MCF 10A (cell line): ENCODE measurements around the gene LMF1. TPM values are rescaled to one million over a fixed set of nuclear protein-coding genes. Genes with fewer than 3 reads are reported as not detected.

ENCODE experiments used
- BruUV-seq: library from RNA; stranded (reverse); fragments of 400-500 nt; replicated peaks from 2 replicates; lab custom pipeline; 2021; lab: Mats Ljungman, UMichigan
- CTCF ChIA-PET: fragments of 300-600 bp; sonication (Branson Sonifier 250); formaldehyde crosslinking; extraction: SDS; loops from one replicate; lab custom pipeline; 2021; ENCODE audit warnings: antibody characterized with exemption, inconsistent platforms; lab: Yijun Ruan, JAX
- POLR2A ChIA-PET: fragments of 300-600, 350-650 bp; sonication (Branson Sonifier 250); formaldehyde crosslinking; extraction: SDS; loops from one replicate; lab custom pipeline; 2020; ENCODE audit warnings: antibody characterized with exemption, inconsistent platforms; lab: Yijun Ruan, JAX
- DNase-seq: peaks from one replicate; pipeline ENCODE4 v3.0.0-alpha.2; 2018; ENCODE audit not compliant: unreplicated experiment
- H3K27ac Mint-ChIP-seq: one replicate; pipeline ENCODE4 v1.8.0; 2022; ENCODE audit warnings: mild to moderate bottlenecking, low read depth, mixed read lengths; ENCODE audit not compliant: unreplicated experiment
- H3K27me3 Mint-ChIP-seq: one replicate; pipeline ENCODE4 v1.8.0; 2022; ENCODE audit warnings: mixed read lengths; ENCODE audit not compliant: insufficient read depth, unreplicated experiment
- H3K36me3 Mint-ChIP-seq: one replicate; pipeline ENCODE4 v1.8.0; 2022; ENCODE audit warnings: mild to moderate bottlenecking, moderate library complexity, mixed read lengths; ENCODE audit not compliant: insufficient read depth, unreplicated experiment
- H3K4me1 Mint-ChIP-seq: one replicate; pipeline ENCODE4 v1.8.0; 2022; ENCODE audit warnings: mixed read lengths; ENCODE audit not compliant: insufficient read depth, unreplicated experiment
- H3K4me3 Mint-ChIP-seq: one replicate; pipeline ENCODE4 v1.8.0; 2022; ENCODE audit warnings: mild to moderate bottlenecking, moderate library complexity, mixed read lengths; ENCODE audit not compliant: unreplicated experiment
- H3K9me3 Mint-ChIP-seq: one replicate; pipeline ENCODE4 v1.8.0; 2022; ENCODE audit warnings: mixed read lengths; ENCODE audit not compliant: unreplicated experiment
- intact Hi-C: fragments of 100-400 bp; cut with micrococcal nuclease; formaldehyde crosslinking; loops from 2 replicates; pipeline ENCODE4 v1.14.1; 2022
- total RNA-seq: library from RNA; stranded (reverse); gene quantifications from 2 replicates; pipeline ENCODE4 v1.2.3, GENCODE V29; 2022
- TF ChIP-seq, protein P1 (sequence below): fragments of 200-600 bp; IDR thresholded peaks from one replicate; pipeline ENCODE4 v1.8.0; 2022; ENCODE audit warnings: antibody characterized with exemption, mild to moderate bottlenecking; ENCODE audit not compliant: unreplicated experiment

The LMF1 gene
- total RNA-seq, 1 experiment from 2014 or later, result 9.9 TPM

- BruUV-seq, result no TSS peak
Measured at GRCh38 chr16:924063-924462, 46.7 kb downstream of the LMF1 start.

GRCh38 chr16:923184-923583, 47.6 kb downstream of the LMF1 start:
- Mint-ChIP-seq H3K4me3 (no peak overlapping the region), H3K27ac (no peak overlapping the region), H3K36me3 (peaks cover 9% of the 10 kb centered on the region), H3K27me3 (no peaks in the 10 kb centered on the region), H3K9me3 (peaks cover 19% of the 10 kb centered on the region), H3K4me1 (no peaks in the 10 kb centered on the region)
- DNase-seq, result no peak
- no TSS peak for BruUV-seq
- POLR2A ChIA-PET, result no interaction called here
- CTCF ChIA-PET, result interaction anchor here (0.6 kb wide), 1 partner anchor 60 kb away, joined by 3 read pairs; no protein-coding TSS in a partner anchor
- intact Hi-C loops, result no loop called here
- TF ChIP-seq, protein P1, sequence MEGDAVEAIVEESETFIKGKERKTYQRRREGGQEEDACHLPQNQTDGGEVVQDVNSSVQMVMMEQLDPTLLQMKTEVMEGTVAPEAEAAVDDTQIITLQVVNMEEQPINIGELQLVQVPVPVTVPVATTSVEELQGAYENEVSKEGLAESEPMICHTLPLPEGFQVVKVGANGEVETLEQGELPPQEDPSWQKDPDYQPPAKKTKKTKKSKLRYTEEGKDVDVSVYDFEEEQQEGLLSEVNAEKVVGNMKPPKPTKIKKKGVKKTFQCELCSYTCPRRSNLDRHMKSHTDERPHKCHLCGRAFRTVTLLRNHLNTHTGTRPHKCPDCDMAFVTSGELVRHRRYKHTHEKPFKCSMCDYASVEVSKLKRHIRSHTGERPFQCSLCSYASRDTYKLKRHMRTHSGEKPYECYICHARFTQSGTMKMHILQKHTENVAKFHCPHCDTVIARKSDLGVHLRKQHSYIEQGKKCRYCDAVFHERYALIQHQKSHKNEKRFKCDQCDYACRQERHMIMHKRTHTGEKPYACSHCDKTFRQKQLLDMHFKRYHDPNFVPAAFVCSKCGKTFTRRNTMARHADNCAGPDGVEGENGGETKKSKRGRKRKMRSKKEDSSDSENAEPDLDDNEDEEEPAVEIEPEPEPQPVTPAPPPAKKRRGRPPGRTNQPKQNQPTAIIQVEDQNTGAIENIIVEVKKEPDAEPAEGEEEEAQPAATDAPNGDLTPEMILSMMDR, result no peak

More at GRCh38 chr16:924063-924462, 46.7 kb downstream of the LMF1 start:
- DNase-seq, result no peak
- ChIA-PET CTCF (interaction anchor here (0.7 kb wide), 1 partner anchor 194 kb away, joined by 3 read pairs; no protein-coding TSS in a partner anchor), POLR2A (interaction anchor here (0.9 to 1.0 kb wide), 2 partner anchors 8 to 18 kb away, joined by 3 to 4 read pairs; no protein-coding TSS in a partner anchor)
- intact Hi-C loops, result no loop called here
- TF ChIP-seq, protein P1, result no peak
- no peak overlapping the region for H3K4me3 Mint-ChIP-seq
- H3K4me1 Mint-ChIP-seq, result no peaks in the 10 kb centered on the region
- no peaks in the 10 kb centered on the region for H3K27me3 Mint-ChIP-seq
- H3K9me3 Mint-ChIP-seq, result peaks cover 19% of the 10 kb centered on the region
- H3K27ac Mint-ChIP-seq, result no peak overlapping the region
- H3K36me3 Mint-ChIP-seq, result peaks cover 9% of the 10 kb centered on the region

GRCh38 chr16:922051-922450, 48.7 kb downstream of the LMF1 start:
- H3K4me1 Mint-ChIP-seq, result no peaks in the 10 kb centered on the region
- no peaks in the 10 kb centered on the region for H3K27me3 Mint-ChIP-seq
- ChIA-PET POLR2A (no interaction called here), CTCF (interaction anchor here (0.6 kb wide), 1 partner anchor 109 kb away, joined by 3 read pairs; no protein-coding TSS in a partner anchor)
- intact Hi-C loops, result no loop called here
- peaks cover 19% of the 10 kb centered on the region for H3K9me3 Mint-ChIP-seq
- TF ChIP-seq, protein P1, result no peak
- H3K36me3 Mint-ChIP-seq, result peaks cover 9% of the 10 kb centered on the region
- no peak overlapping the region for H3K4me3 Mint-ChIP-seq
- no peak overlapping the region for H3K27ac Mint-ChIP-seq
- no peak for DNase-seq
- BruUV-seq, result no TSS peak

- Mint-ChIP-seq H3K36me3 (peaks cover 9% of the 10 kb centered on the region), H3K4me1 (no peaks in the 10 kb centered on the region), H3K9me3 (peaks cover 17% of the 10 kb centered on the region), H3K27ac (no peak overlapping the region), H3K4me3 (no peak overlapping the region), H3K27me3 (no peaks in the 10 kb centered on the region)
- ChIA-PET CTCF (no interaction called here), POLR2A (no interaction called here)
- TF ChIP-seq, protein P1, result no peak
- BruUV-seq, result no TSS peak
- no peak for DNase-seq
- intact Hi-C loops, result no loop called here
Measured at GRCh38 chr16:921321-921905, 49.4 kb downstream of the LMF1 start.
